Skeletal muscle tissue (tissue), 4 donors: ENCODE results near the gene ITIH1. TPM values are rescaled to one million over a fixed set of nuclear protein-coding genes. Genes with fewer than 3 reads are reported as not detected.

ENCODE experiments used
- H3K27ac ChIP-seq: one replicate; pipeline ENCODE4 v1.7.0; 2013; ENCODE audit warnings: mild to moderate bottlenecking, low read depth, low read length, inconsistent platforms
- H3K27me3 ChIP-seq, 3 donors: one replicate each; pipeline ENCODE4 v1.7.0; 2013; ENCODE audit warnings: low read length in 3 of 3; ENCODE audit not compliant: control insufficient read depth in 3 of 3, insufficient read depth in 3 of 3
- H3K36me3 ChIP-seq, 3 donors: one replicate each; pipeline ENCODE4 v1.7.0; 2013; ENCODE audit warnings: low read length in 3 of 3; ENCODE audit not compliant: control insufficient read depth in 3 of 3, insufficient read depth in 3 of 3
- H3K4me1 ChIP-seq, 3 donors: one replicate each; pipeline ENCODE4 v1.7.0; 2013; ENCODE audit warnings: low read length in 3 of 3, mild to moderate bottlenecking in 3 of 3; ENCODE audit not compliant: control insufficient read depth in 3 of 3, insufficient read depth in 3 of 3
- H3K4me3 ChIP-seq, 3 donors: one replicate each; pipeline ENCODE4 v1.7.0; 2013; ENCODE audit warnings: low read length in 3 of 3
- H3K9ac ChIP-seq, 3 donors: one replicate each; pipeline ENCODE4 v1.7.0; 2013; ENCODE audit warnings: low read length in 3 of 3, mild to moderate bottlenecking in 3 of 3, moderate library complexity in 2 of 3, low read depth in 1 of 3
- H3K9me3 ChIP-seq, 3 donors: one replicate each; pipeline ENCODE4 v1.7.0; 2013; ENCODE audit warnings: low read length in 3 of 3; ENCODE audit not compliant: control insufficient read depth in 3 of 3
- total RNA-seq: library from RNA; depleted of rRNA; stranded (reverse); fragments of >200 nt; gene quantifications from one replicate; pipeline ENCODE4 v1.2.3, GENCODE V29; 2014
- donor health status: Osteomylitis.

The ITIH1 gene
- total RNA-seq, 1 donor from 2014 or later = under 0.01 TPM

- Histone ChIP-seq H3K4me1 (peaks cover 0 to under 1% (median 0%) of the 10 kb centered on the region in 3 donors), H3K9ac (no peak overlapping the region), H3K27ac (no peak overlapping the region), H3K9me3 (no peaks in the 10 kb centered on the region), H3K27me3 (peaks cover 0 to 10% (median 10%) of the 10 kb centered on the region in 3 donors), H3K4me3 (no peak overlapping the region), H3K36me3 (no peaks in the 10 kb centered on the region)
Observed at GRCh38 chr3:52782412-52783210, 5.2 kb downstream of the ITIH1 start.

DNA sequence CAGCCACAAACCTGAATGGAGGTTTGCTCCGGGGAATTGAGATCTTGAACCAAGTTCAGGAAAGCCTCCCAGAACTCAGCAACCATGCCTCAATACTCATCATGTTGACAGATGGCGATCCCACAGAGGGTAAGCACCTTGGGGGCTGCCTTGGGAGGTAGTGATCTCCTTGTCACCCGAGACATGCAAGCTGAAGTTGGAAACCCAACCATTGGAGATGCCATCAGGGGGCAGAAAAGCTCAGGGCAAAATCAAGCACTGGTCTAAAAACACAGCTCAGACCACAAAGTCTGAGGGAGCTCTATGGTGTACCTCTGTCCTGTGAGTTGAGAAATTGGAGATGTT, 5.8 kb downstream of the ITIH1 start:
- H3K4me1 ChIP-seq = peaks cover 0 to 4% (median 0%) of the 10 kb centered on the region in 3 donors
- H3K9me3 ChIP-seq = no peaks in the 10 kb centered on the region
- peaks cover 0 to 10% (median 10%) of the 10 kb centered on the region in 3 donors for H3K27me3 ChIP-seq
- no peaks in the 10 kb centered on the region for H3K36me3 ChIP-seq
- no peak overlapping the region for H3K9ac ChIP-seq
- H3K4me3 ChIP-seq = no peak overlapping the region
- H3K27ac ChIP-seq = no peak overlapping the region

GRCh38 chr3:52784021-52784621, 6.7 kb downstream of the ITIH1 start:
- H3K4me3 ChIP-seq = no peak overlapping the region
- H3K9ac ChIP-seq = no peak overlapping the region
- H3K27ac ChIP-seq = no peak overlapping the region
- peaks cover 0 to 4% (median 0%) of the 10 kb centered on the region in 3 donors for H3K4me1 ChIP-seq
- no peaks in the 10 kb centered on the region for H3K36me3 ChIP-seq
- no peaks in the 10 kb centered on the region for H3K9me3 ChIP-seq
- peaks cover 0 to 10% (median 10%) of the 10 kb centered on the region in 3 donors for H3K27me3 ChIP-seq

GRCh38 chr3:52784931-52785590, 7.7 kb downstream of the ITIH1 start:
- no peak overlapping the region for H3K27ac ChIP-seq
- H3K27me3 ChIP-seq = peaks cover 0 to 10% (median 10%) of the 10 kb centered on the region in 3 donors
- no peak overlapping the region for H3K9ac ChIP-seq
- H3K4me1 ChIP-seq = peaks cover 0 to 4% (median 0%) of the 10 kb centered on the region in 3 donors
- no peak overlapping the region for H3K4me3 ChIP-seq
- no peaks in the 10 kb centered on the region for H3K9me3 ChIP-seq
- no peaks in the 10 kb centered on the region for H3K36me3 ChIP-seq

DNA sequence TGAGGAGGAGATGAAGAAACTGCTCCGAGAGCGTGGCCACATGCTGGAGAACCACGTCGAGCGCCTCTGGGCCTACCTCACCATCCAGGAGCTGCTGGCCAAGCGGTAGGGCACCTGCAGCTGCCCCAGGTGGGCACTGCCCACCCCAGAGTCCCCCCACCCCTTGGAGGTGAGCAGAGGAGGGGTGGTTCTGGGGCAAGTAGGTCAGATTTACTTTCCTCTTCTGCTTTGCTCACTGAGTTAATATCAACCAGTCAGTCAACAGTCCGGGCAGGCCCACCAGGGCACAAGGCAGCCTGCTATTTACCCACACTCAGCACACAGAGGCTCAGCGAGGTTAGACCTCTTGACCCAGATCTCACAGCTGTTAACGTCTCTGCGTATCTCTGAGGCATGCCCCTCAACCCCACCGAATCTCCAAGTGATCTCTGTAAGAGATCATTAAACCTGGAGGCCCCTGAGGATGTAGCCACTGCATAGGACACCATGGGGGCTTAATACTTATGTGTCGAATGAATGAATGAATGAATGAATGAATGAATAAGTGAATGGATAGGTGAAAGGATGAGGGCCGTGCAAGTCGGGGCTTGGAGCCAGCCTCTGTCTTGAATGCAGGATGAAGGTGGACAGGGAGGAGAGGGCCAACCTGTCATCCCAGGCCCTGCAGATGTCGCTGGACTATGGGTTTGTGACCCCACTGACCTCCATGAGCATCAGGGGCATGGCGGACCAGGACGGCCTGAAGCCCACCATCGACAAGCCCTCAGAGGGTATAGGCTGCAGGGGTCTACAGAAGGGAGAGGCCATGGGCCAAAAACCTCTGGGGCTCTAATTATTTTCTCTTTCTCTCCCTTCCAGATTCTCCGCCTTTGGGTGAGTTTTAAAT, 9.2 kb downstream of the ITIH1 start:
- Histone ChIP-seq H3K27ac (no peak overlapping the region), H3K36me3 (no peaks in the 10 kb centered on the region)

GRCh38 chr3:52787246-52787645, 9.8 kb downstream of the ITIH1 start:
- peaks cover under 1 to 14% (median 4%) of the 10 kb centered on the region in 3 donors for H3K27me3 ChIP-seq
- H3K9ac ChIP-seq = no peak overlapping the region
- H3K27ac ChIP-seq = no peak overlapping the region
- H3K4me1 ChIP-seq = peaks cover 0 to 4% (median 0%) of the 10 kb centered on the region in 3 donors
- no peaks in the 10 kb centered on the region for H3K9me3 ChIP-seq
- H3K36me3 ChIP-seq = no peaks in the 10 kb centered on the region
- no peak overlapping the region for H3K4me3 ChIP-seq

More for the DNA sequence above, 9.2 kb downstream of the ITIH1 start:
- Histone ChIP-seq H3K27me3 (peaks cover 0 to 17% (median 6%) of the 10 kb centered on the region in 3 donors), H3K4me1 (peaks cover 0 to 4% (median 0%) of the 10 kb centered on the region in 3 donors), H3K9ac (no peak overlapping the region), H3K4me3 (no peak overlapping the region), H3K9me3 (no peaks in the 10 kb centered on the region)

DNA sequence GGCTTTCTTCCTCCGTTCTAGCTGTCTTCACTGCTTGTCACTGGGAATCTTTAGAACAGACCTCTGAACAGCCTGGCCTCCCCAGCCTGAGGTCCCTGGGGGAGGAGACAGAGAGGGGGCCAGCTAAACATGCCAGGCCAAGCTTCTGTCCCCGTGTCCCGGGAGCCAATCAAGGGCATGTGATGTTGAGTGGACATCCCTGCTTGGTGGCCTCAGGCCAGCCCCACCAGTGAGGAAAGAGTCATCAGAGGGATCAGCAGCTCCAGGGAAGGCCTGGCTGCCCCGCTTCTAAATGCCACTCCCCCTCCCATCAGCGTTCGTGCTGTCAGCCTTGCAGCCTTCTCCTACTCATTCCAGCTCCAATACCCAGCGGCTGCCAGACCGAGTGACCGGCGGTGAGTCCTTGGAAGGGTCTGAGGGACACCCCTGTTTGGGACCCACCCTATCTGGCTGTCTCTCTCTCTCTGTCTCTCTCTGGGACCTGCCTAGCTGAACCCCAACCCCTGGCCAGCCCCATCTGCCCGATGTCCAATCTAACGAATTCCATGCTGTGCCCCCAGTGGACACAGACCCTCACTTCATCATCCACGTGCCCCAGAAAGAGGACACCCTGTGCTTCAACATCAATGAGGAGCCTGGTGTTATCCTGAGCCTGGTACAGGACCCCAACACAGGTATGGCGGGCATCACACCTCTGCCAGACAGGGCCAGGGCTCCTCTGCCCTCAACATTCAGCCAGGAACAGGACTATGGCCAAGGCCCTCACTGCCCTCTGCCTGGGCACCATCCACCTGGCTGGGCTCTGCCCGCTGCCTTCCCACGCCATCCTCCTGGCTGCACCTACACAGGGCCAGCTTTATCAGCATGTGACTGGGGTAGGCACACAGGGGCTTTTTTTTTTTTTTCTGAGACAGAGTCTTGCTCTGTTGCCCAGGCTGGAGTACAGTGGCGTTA, 10.6 kb downstream of the ITIH1 start:
- Histone ChIP-seq H3K27ac (no peak overlapping the region), H3K36me3 (no peaks in the 10 kb centered on the region), H3K27me3 (peaks cover 0 to 12% (median 5%) of the 10 kb centered on the region in 3 donors), H3K4me1 (peaks cover 0 to 4% (median 0%) of the 10 kb centered on the region in 3 donors), H3K9me3 (no peaks in the 10 kb centered on the region), H3K9ac (no peak overlapping the region), H3K4me3 (no peak overlapping the region)

GRCh38 chr3:52788890-52789745, 11.7 kb downstream of the ITIH1 start:
- no peaks in the 10 kb centered on the region for H3K36me3 ChIP-seq
- no peaks in the 10 kb centered on the region for H3K9me3 ChIP-seq
- peaks cover 0 to 8% (median 0%) of the 10 kb centered on the region in 3 donors for H3K4me1 ChIP-seq
- no peak overlapping the region for H3K9ac ChIP-seq
- H3K4me3 ChIP-seq = no peak overlapping the region
- H3K27me3 ChIP-seq = peaks cover 0 to 15% (median 5%) of the 10 kb centered on the region in 3 donors
- no peak overlapping the region for H3K27ac ChIP-seq
